ENCODE measurements around the gene JAKMIP1. TPM values are rescaled to one million over a fixed set of nuclear protein-coding genes. Genes with fewer than 3 reads are reported as not detected.
"Not testable (repeated sequence)": the region's sequence is repeated elsewhere in the genome, so short reads cannot be mapped to it uniquely, and the experiment has no call there.

Gene JAKMIP1
- total RNA-seq, 1 donor = not detected

GRCh38 chr4:6142511-6142910, 57.8 kb downstream of the JAKMIP1 start:
- no peaks in the 10 kb centered on the region for H4K20me1 ChIP-seq (ENCODE audit: insufficient read depth, low read length)
- no peak for TF ChIP-seq CTCF (IDR thresholded peaks at IDR 0.05; ENCODE audit: extremely low read depth, low read depth, low read length)

GRCh38 chr4:6141554-6141953, 58.8 kb downstream of the JAKMIP1 start:
- TF ChIP-seq CTCF (IDR thresholded peaks at IDR 0.05; ENCODE audit: extremely low read depth, low read depth, low read length) = no peak

More at GRCh38 chr4:6142511-6142910, 57.8 kb downstream of the JAKMIP1 start:
- Histone ChIP-seq H3K4me1 (ENCODE audit: insufficient read depth, low read length) (no peaks in the 10 kb centered on the region), H3K27me3 (ENCODE audit: insufficient read depth, low read length) (no peaks in the 10 kb centered on the region), H3K4me3 (ENCODE audit: insufficient read depth, low read length) (no peak overlapping the region), H2AFZ (ENCODE audit: low read length) (no peak overlapping the region), H3K79me2 (ENCODE audit: insufficient read depth, low read length) (no peaks in the 10 kb centered on the region), H3K27ac (ENCODE audit: low read depth, low read length) (no peak overlapping the region), H3K36me3 (ENCODE audit: insufficient read depth, low read length) (no peaks in the 10 kb centered on the region), H3K4me2 (ENCODE audit: insufficient read depth, low read length) (no peak overlapping the region), H3K9me3 (ENCODE audit: low read depth, low read length) (no peaks in the 10 kb centered on the region)
- no peak for DNase-seq (ENCODE audit: insufficient read length, low spot score, missing footprints)

GRCh38 chr4:6141021-6141420, 59.3 kb downstream of the JAKMIP1 start:
- H3K36me3 ChIP-seq (ENCODE audit: insufficient read depth, low read length); H3K9me3 ChIP-seq (ENCODE audit: low read depth, low read length); H3K27ac ChIP-seq (ENCODE audit: low read depth, low read length); H3K4me1 ChIP-seq (ENCODE audit: insufficient read depth, low read length); H4K20me1 ChIP-seq (ENCODE audit: insufficient read depth, low read length); H3K79me2 ChIP-seq (ENCODE audit: insufficient read depth, low read length); H2AFZ ChIP-seq (ENCODE audit: low read length); H3K4me2 ChIP-seq (ENCODE audit: insufficient read depth, low read length); H3K4me3 ChIP-seq (ENCODE audit: insufficient read depth, low read length); DNase-seq (ENCODE audit: insufficient read length, low spot score, missing footprints); H3K27me3 ChIP-seq (ENCODE audit: insufficient read depth, low read length): not testable (repeated sequence)

More at GRCh38 chr4:6141554-6141953, 58.8 kb downstream of the JAKMIP1 start:
- Histone ChIP-seq H3K4me2 (ENCODE audit: insufficient read depth, low read length) (no peak overlapping the region), H4K20me1 (ENCODE audit: insufficient read depth, low read length) (no peaks in the 10 kb centered on the region), H3K79me2 (ENCODE audit: insufficient read depth, low read length) (no peaks in the 10 kb centered on the region), H3K27me3 (ENCODE audit: insufficient read depth, low read length) (no peaks in the 10 kb centered on the region), H3K27ac (ENCODE audit: low read depth, low read length) (no peak overlapping the region), H3K4me3 (ENCODE audit: insufficient read depth, low read length) (no peak overlapping the region), H3K9me3 (ENCODE audit: low read depth, low read length) (no peaks in the 10 kb centered on the region), H3K36me3 (ENCODE audit: insufficient read depth, low read length) (no peaks in the 10 kb centered on the region), H3K4me1 (ENCODE audit: insufficient read depth, low read length) (no peaks in the 10 kb centered on the region), H2AFZ (ENCODE audit: low read length) (no peak overlapping the region)
- no peak for DNase-seq (ENCODE audit: insufficient read length, low spot score, missing footprints)

- no peaks in the 10 kb centered on the region for H3K27me3 ChIP-seq (ENCODE audit: insufficient read depth, low read length)
- no peak for TF ChIP-seq CTCF (IDR thresholded peaks at IDR 0.05; ENCODE audit: extremely low read depth, low read depth, low read length)
- no peak overlapping the region for H3K4me3 ChIP-seq (ENCODE audit: insufficient read depth, low read length)
- H3K9me3 ChIP-seq (ENCODE audit: low read depth, low read length) = no peaks in the 10 kb centered on the region
- no peak for DNase-seq (ENCODE audit: insufficient read length, low spot score, missing footprints)
- no peak overlapping the region for H2AFZ ChIP-seq (ENCODE audit: low read length)
- H3K79me2 ChIP-seq (ENCODE audit: insufficient read depth, low read length) = no peaks in the 10 kb centered on the region
- H3K27ac ChIP-seq (ENCODE audit: low read depth, low read length) = no peak overlapping the region
- no peak overlapping the region for H3K4me2 ChIP-seq (ENCODE audit: insufficient read depth, low read length)
- H4K20me1 ChIP-seq (ENCODE audit: insufficient read depth, low read length) = no peaks in the 10 kb centered on the region
- no peaks in the 10 kb centered on the region for H3K4me1 ChIP-seq (ENCODE audit: insufficient read depth, low read length)
- no peaks in the 10 kb centered on the region for H3K36me3 ChIP-seq (ENCODE audit: insufficient read depth, low read length)
These were observed 62.6 kb downstream of the JAKMIP1 start for GRCh38 chr4:6137747-6138135.
